Measurements from ENCODE around the gene SLC25A40.
A peak's percentile ranks its signal among the peaks of the same experiment; 100 is the strongest.
"Not testable (repeated sequence)": the region's sequence is repeated elsewhere in the genome, so short reads cannot be mapped to it uniquely, and the experiment has no call there.

SLC25A40 gene

GRCh38 chr7:87876040-87876868 is at the start of gene SLC25A40, which contains the start of gene DBF4:
TSS of gene SLC25A40 (minus strand) at chr7:87876360. CDS start at chr7:87858727, 17,633 bp downstream.
TSS of gene DBF4 (plus strand) at chr7:87876493. CDS start at chr7:87876733, 240 bp downstream.
- peak; percentile 97 to 98 for DNase-seq

GRCh38 chr7:87922759-87923395 is 46.7 kb upstream of the SLC25A40 start:
- DNase-seq = not testable (repeated sequence)

- DNase-seq = no peak
Measured at GRCh38 chr7:87920578-87920977, 44.4 kb upstream of the SLC25A40 start.

GRCh38 chr7:87919875-87920274 is 43.7 kb upstream of the SLC25A40 start:
- no peak for DNase-seq

GRCh38 chr7:87918740-87919139 is 42.6 kb upstream of the SLC25A40 start:
- DNase-seq = no peak

- DNase-seq = no peak
Measured at GRCh38 chr7:87912121-87912520, 36.0 kb upstream of the SLC25A40 start.

GRCh38 chr7:87908814-87909213 is 32.7 kb upstream of the SLC25A40 start:
- not testable (repeated sequence) for DNase-seq

- not testable (repeated sequence) for DNase-seq
Measured at GRCh38 chr7:87907136-87907906, 31.2 kb upstream of the SLC25A40 start.

- no peak for DNase-seq
Measured at GRCh38 chr7:87899255-87899654, 23.1 kb upstream of the SLC25A40 start.

GRCh38 chr7:87895363-87895762 is 19.2 kb upstream of the SLC25A40 start:
- no peak for DNase-seq

GRCh38 chr7:87886875-87887274 is 10.7 kb upstream of the SLC25A40 start:
- DNase-seq = no peak

- no peak for DNase-seq
Measured at GRCh38 chr7:87885018-87885417, 8.9 kb upstream of the SLC25A40 start.

GRCh38 chr7:87882151-87882937 is 6.2 kb upstream of the SLC25A40 start:
- DNase-seq = no peak

GRCh38 chr7:87878208-87878735 is 2.1 kb upstream of the SLC25A40 start:
- DNase-seq = no peak

GRCh38 chr7:87877366-87878040 is 1.3 kb upstream of the SLC25A40 start:
- DNase-seq = no peak

GRCh38 chr7:87876869-87877234 is 692 bp upstream of the SLC25A40 start:
- peak; percentile 58 to 63 for DNase-seq

- no peak for DNase-seq
Measured at GRCh38 chr7:87875151-87876039, 765 bp downstream of the SLC25A40 start.

GRCh38 chr7:87874066-87874465 is 2.1 kb downstream of the SLC25A40 start:
- no peak for DNase-seq

- not testable (repeated sequence) for DNase-seq
Measured at GRCh38 chr7:87873328-87873727, 2.8 kb downstream of the SLC25A40 start.

GRCh38 chr7:87872346-87872745 is 3.8 kb downstream of the SLC25A40 start:
- no peak for DNase-seq

- DNase-seq = no peak
Measured at GRCh38 chr7:87870471-87870870, 5.7 kb downstream of the SLC25A40 start.
